Activated CD4-positive, CD25-positive, alpha-beta regulatory T cell treated with anti-CD3 and anti-CD28 coated beads, Interleukin-2, amount 50 U/mL, for 72 hours (primary cell): ENCODE measurements around the gene DHRS3.
"Not testable (repeated sequence)": the region's sequence is repeated elsewhere in the genome, so short reads cannot be mapped to it uniquely, and the experiment has no call there.

Source experiments
- DNase-seq: peaks from one replicate; pipeline ENCODE4 v3.0.0; 2021

DHRS3 gene

DNA sequence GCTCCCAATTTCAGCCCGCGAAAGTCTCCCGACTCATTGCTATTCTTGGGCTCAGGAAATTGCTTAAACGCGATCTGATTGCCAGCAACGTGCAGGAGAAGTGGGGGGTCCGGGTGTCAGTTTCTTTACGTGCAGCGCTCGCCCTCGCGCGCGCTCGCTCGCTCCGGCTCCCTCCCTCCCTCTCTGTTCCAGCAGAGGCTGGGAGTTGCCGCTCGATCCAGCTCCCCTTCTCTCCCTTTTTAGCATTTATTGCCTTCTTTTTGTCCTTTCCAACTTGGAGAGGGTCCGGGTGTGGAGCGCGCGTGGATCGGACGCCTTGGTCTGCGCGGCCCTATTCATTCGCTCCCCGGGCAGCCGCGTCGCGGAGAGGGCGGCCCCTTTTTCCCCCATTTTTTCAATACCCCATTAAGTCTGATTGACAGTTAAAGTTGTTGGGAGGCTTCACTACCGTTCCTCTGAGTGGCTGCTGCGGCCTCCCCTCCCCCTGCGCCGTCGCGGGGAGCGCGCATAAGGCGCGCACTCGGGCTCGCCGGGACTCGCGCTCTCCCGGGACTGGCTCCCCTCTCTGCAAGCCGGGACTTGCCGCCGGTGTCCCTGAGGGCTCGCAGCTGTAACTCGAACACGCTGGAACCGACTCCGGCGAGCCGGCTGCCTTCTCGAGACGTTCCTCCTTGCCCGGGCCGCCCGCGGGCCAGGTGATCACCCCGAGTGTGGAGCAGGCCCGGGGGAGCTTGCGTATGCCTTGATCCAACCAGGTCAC, at the start of gene DHRS3:
Gene DHRS3, minus strand, starts transcription at position 310 of the 760 bp plus-strand sequence. CDS start 862 bp downstream, outside the sequence.
- DNase-seq = peak; percentile 66

GRCh38 chr1:12666141-12666735, 48.2 kb upstream of the DHRS3 start:
- DNase-seq = no peak

GRCh38 chr1:12665511-12665910, 47.5 kb upstream of the DHRS3 start:
- DNase-seq = no peak

DNA sequence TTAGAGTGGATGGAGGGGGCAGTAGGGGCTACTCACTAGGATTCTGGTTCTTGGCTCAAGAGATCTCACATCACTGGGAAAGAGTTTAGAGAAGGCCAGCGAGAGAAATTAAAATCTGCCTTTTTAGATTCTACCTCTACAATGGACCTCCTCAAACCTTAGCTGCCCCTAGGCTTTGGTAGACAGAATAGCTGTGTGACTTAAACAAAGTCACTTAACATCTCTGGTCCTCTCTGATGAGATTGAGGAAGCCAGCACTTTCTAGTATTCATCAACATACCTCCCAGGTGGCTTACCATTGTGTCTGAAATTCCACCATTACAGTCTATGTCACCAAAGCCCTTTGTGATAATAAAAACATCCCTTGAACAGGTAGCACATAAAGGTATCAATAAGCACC, 44.5 kb upstream of the DHRS3 start:
- no peak for DNase-seq

DNA sequence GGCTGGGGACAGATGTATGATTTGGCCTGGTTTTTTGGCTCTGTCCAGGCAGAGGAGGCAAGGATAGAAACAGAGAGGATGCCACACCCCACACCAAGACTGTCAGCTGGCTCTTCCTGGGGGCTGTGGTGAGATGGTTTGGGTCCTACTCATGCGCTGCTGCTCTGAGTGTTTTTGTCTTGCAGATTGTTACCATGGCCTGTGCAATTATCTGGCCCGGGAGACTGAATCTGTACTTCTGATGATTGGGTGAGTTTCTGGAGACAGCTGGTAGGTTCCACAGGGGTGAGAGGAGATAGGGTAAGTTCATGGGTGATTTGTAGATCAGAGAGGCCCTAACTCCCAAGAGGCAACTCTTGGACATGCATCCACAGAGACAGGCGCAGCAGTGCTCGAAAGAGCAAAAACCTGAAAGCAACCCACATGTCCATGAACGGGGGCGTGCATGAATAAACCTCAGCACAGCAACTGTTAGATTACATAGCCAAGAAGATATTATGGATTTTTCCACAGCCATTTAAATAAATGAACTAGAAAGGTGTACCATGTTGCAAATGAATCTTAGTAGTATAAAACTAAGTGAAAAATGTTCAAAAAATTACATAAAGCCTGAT, 43.7 kb upstream of the DHRS3 start:
- DNase-seq = no peak

DNA sequence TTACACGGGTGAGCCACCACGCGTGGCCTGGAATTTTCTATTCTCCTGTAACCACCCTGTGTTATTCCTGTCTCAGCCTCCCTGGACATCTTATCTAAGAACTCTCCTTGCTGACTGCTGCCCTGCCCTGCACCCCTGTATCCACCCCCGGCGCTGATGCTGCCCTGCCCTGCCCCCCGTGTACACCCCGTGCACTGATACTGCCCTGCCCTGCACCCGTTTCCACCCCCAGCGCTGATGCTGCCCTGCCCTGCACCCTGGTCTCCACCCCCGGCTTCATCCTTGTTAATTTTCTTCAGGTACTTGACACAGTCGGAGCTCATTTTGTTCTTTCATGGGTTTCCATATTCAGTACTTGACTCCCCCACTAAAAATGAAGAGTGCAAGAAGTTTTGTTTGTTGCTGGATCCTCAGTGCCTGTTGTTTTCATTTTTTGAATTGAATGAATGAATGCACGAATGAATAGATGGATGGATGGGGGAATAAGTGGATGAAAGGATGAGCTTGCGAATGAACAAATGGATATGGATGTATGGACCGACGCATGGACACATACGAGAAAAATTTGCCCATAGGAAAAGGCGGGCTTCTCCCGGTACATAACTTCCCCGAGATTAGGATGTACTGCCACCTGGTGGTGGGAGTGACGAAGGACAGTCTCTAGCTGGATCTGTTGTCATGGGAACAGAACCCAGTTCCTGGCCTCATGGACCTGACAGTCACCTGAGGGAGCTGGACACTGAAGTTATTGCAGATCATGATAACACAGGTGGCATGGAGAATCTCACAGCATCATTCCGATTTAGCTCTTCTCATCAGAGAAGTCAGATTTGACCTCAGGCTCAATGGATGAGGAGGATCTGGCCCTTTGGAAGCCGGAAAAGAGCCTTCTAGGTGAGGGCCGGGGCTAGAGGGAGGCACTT, 40.8 kb upstream of the DHRS3 start:
- DNase-seq = peak; percentile 72

DNA sequence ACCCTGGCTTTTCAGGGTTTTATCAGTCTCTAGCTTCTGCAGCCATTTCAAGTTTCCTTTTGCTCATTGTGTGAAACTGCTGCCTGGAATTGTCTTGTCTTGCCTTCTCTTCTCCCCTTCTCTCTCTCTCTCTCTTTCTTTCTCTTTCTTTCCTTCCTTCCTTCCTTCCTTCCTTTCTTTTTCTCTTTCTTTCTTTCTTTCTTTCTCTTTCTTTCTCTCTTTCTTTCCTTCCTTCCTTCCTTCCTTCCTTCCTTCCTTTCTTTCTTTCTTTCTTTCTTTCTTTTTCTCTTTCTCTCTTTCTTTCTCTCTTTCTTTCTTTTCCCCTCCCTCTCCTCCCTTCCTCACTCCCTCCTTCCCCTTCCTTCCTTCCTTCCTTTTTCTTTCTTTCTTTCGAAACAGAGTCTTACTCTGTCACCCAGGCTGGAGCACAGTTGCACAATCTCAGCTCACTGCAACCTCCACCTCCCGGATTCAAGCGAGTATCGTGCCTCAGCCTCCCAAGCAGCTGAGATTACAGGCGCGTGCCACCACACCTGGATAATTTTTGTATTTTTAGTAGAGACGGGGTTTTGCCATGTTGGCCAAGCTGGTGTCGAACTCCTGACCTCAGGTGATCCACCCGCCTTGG, 40.0 kb upstream of the DHRS3 start:
- DNase-seq = not testable (repeated sequence)

DNA sequence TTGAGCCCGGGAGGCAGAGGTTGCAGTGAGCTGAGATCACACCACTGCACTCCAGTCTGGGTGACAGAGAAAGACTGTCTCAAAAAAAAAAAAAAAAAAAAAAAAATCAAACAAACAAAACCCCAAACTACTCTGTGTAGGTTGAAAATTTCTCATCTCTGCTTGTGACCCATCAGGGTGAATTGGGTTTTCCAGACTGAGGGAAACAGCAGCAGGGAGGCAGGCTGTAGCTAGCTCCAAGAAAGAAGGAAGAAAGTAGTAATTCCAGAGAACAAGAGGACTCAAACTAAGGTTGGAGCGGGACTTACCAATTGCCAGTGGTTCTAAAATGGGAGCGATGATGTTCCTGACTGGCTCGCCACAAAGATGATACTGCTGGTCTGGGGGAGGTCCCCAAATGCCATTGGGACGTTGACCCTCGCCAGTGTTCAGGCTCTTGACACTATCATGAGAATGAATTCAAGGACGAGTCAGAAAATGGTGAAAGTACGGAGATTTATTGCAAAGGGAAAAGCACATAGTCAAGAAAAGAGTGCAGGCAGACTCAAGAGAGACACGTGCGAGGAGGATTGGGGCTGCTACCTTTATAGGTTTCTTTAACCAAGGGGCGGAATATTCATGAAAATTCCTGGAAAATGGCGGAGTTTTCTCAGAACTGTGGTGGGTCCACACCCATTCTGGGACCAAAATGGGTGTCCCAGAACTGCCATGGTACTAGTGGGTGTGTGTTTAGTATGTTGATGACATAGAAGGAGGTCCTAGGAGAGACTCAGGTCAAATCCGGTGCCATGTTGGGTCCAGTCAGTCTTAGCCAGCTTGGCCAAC, 39.3 kb upstream of the DHRS3 start:
- DNase-seq = no peak

DNA sequence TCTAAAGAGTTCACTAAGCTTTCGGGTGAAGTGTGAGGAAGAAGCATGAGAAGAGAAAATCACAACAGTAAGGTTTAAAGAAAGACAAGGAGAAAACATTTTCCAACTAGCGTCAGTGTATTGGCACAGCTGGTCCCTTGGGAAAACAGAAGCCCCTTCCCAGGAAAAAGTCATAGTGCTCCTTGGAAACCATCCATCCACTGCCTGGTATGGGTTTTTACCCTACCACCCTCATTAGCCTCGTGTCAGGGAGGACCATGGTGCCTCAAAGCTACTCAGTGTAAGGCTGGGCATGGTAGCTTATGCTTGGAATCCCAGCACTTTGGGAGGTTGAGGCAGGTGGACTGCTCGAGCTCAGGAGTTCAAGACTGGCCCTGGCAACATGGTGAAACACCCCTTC, 38.6 kb upstream of the DHRS3 start:
- DNase-seq = no peak

GRCh38 chr1:12654657-12655056, 36.6 kb upstream of the DHRS3 start:
- DNase-seq = no peak

DNA sequence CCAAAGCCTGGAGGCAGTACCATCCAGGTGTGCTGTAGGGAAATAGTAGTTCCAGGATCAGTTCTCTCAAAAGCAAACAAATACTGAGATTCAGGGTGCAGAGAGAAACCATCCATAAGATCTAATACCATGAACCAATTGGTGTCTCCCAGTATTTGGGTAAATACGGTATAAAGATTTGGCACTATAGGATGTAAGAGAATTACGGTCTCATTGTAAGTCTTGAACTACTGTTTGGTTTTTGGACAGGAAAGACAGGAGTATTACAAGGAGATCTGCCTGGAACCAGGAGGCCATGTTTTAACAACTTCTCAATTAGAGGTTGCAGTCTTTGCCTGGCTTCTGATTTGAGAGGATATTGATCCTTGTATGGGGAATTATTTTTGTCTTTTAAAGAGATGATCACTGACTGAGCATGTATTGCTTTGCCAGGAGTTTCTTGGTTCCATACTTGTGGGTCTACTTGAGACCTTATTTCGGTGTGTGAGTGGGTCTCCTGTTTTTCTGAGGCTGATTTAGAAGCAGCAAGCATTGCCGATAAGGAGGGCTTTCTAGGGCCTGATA, 36.1 kb upstream of the DHRS3 start:
- no peak for DNase-seq

GRCh38 chr1:12649971-12650421, 32.0 kb upstream of the DHRS3 start:
- DNase-seq = no peak

- DNase-seq = no peak
Measured at GRCh38 chr1:12648741-12649140, 30.7 kb upstream of the DHRS3 start.

DNA sequence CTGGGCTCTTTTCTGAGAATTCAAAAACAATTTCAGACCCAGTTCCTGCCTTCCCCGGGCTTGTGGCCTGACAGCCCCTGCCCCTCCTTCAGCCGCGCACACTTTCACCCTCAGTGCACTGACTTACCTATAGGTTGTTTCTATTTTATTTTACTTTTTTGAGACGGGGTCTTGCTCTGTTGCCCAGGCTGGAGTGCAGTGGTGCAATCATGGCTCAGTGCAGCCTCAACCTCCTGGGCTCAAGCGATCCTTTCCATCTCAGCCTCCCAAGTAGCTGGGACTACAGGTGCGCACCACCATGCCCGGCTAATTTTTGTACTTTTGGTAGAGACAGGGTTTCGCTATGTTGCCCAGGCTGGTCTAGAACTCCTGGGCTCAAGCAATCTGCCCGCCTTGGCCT, 27.4 kb upstream of the DHRS3 start:
- not testable (repeated sequence) for DNase-seq

DNA sequence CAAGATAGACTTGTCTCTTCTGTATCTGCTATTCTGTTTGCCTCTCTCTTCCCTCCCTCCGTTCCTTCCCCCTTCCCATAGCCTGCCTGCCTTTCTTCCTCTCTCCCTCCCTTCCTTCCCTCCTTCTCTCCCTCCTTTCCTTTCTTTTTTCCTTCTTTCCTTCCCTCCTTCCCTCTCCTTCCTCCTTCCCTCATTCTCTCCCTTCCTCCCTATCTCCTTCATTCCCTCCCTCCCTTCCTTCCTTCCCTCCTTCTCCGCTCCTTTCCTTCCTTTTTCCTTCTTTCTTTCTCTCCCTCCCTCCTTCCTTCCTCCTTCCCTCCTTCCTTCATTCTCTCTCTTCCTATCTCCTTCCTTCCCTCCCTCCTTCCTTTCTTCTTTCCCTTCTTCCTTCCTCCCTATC, 26.8 kb upstream of the DHRS3 start:
- DNase-seq = no peak

- DNase-seq = no peak
Measured at GRCh38 chr1:12644237-12644636, 26.2 kb upstream of the DHRS3 start.

GRCh38 chr1:12643785-12644184, 25.8 kb upstream of the DHRS3 start, which contains the start of gene AADACL4:
AADACL4 (plus strand) TSS chr1:12644085; CDS start chr1:12644547, 462 bp downstream.
- DNase-seq = no peak

GRCh38 chr1:12643079-12643478, 25.1 kb upstream of the DHRS3 start:
- no peak for DNase-seq

GRCh38 chr1:12640958-12641272, 22.9 kb upstream of the DHRS3 start:
- DNase-seq = no peak

DNA sequence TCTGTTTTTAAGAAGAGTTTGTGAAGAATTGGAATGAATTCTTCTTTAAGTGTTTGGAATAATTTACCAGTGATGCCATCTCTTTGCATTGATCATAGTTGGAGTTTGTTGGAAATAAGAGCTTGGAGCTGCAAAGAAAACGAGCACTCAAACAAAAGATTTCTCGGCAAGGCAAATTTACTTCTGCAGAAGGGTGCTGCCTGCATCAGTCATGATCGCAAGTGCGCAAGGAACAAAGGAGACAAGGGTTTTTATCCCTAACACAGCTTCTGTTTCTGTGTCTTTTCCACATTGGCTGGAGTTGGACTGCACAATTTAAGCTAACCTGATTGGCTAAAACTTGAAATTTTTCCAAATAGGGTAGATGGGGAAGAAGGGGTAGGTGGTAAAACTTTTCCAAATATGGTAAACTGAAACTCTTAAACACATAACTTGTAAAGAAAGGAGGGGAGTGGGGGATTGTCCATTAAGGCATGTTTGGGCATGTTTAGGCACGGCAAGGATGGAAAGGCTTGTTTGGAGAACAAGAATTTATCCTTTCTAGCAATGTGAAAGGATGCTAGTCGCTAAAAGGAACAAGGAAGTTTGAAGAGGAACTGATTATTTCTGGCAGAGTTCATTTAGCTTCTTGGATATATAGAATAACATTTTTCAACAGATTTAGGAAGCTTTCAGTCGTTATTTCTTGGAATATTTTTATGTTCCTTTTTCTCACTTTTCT, 22.4 kb upstream of the DHRS3 start:
- DNase-seq = no peak

DNA sequence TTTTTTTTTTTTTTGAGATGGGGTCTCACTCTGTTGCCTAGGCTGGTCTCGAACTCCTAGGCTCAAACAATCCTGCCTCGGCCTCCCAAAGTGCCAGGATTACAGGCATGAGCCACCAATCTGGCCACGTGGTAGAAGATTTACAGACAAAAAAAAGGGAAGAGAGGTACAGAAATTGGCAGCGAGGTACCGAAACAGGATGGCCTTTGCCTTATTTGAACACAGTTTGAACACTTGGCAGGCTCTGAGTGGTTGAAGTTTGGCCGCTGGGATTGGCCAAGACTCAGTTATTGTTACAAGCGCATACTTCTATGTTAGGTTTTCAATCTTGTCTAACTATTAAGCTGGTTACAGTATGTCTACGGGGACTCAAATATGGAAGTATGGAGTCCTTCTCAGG, 19.7 kb upstream of the DHRS3 start:
- no peak for DNase-seq
